ENCODE measurements around the gene GNAI2. TPM values are rescaled to one million over a fixed set of nuclear protein-coding genes. Genes with fewer than 3 reads are reported as not detected.
"Not testable (repeated sequence)": the region's sequence is repeated elsewhere in the genome, so short reads cannot be mapped to it uniquely, and the experiment has no call there.

Gene GNAI2
- total RNA-seq, 1 experiment from 2014 or later, result 73.8 TPM

GRCh38 chr3:50267280-50267913, 31.4 kb downstream of the GNAI2 start:
- in situ Hi-C loops (cut with HindIII; ENCODE audit: low pct_unique_long_range_greater_than_20kb, low sequenced_read_pairs), result no loop called here
- DNase-seq (ENCODE audit: low read depth, low spot score), result no peak

- DNase-seq (ENCODE audit: low read depth, low spot score), result no peak
- in situ Hi-C loops (cut with HindIII; ENCODE audit: low pct_unique_long_range_greater_than_20kb, low sequenced_read_pairs), result no loop called here
These were observed 32.3 kb downstream of the GNAI2 start for GRCh38 chr3:50268276-50268675.

- in situ Hi-C loops (cut with HindIII; ENCODE audit: low pct_unique_long_range_greater_than_20kb, low sequenced_read_pairs), result no loop called here
- no peak for DNase-seq (ENCODE audit: low read depth, low spot score)
These were observed 32.9 kb downstream of the GNAI2 start, which contains the start of gene SEMA3B for GRCh38 chr3:50268703-50269451. Gene SEMA3B (plus strand): TSS chr3:50269147. CDS start chr3:50269241, 94 bp downstream.

- in situ Hi-C loops (cut with HindIII; ENCODE audit: low pct_unique_long_range_greater_than_20kb, low sequenced_read_pairs), result no loop called here
- DNase-seq (ENCODE audit: low read depth, low spot score), result no peak
These were observed 33.5 kb downstream of the GNAI2 start for GRCh38 chr3:50269460-50269859.

- no peak for DNase-seq (ENCODE audit: low read depth, low spot score)
These were observed 34.0 kb downstream of the GNAI2 start for GRCh38 chr3:50269977-50270413.

GRCh38 chr3:50270422-50271224, 34.6 kb downstream of the GNAI2 start:
- DNase-seq (ENCODE audit: low read depth, low spot score), result no peak
- in situ Hi-C loops (cut with HindIII; ENCODE audit: low pct_unique_long_range_greater_than_20kb, low sequenced_read_pairs), result no loop called here

More at GRCh38 chr3:50269977-50270413, 34.0 kb downstream of the GNAI2 start:
- in situ Hi-C loops (cut with HindIII; ENCODE audit: low pct_unique_long_range_greater_than_20kb, low sequenced_read_pairs), result no loop called here

GRCh38 chr3:50271314-50271936, 35.4 kb downstream of the GNAI2 start:
- DNase-seq (ENCODE audit: low read depth, low spot score), result no peak
- in situ Hi-C loops (cut with HindIII; ENCODE audit: low pct_unique_long_range_greater_than_20kb, low sequenced_read_pairs), result no loop called here

- in situ Hi-C loops (cut with HindIII; ENCODE audit: low pct_unique_long_range_greater_than_20kb, low sequenced_read_pairs), result not testable (repeated sequence)
These were observed 36.5 kb downstream of the GNAI2 start for GRCh38 chr3:50272538-50272910.

GRCh38 chr3:50272911-50273688, 37.1 kb downstream of the GNAI2 start:
- peak; percentile 82 for DNase-seq (ENCODE audit: low read depth, low spot score)
- in situ Hi-C loops (cut with HindIII; ENCODE audit: low pct_unique_long_range_greater_than_20kb, low sequenced_read_pairs), result no loop called here

More at GRCh38 chr3:50272538-50272910, 36.5 kb downstream of the GNAI2 start:
- not testable (repeated sequence) for DNase-seq (ENCODE audit: low read depth, low spot score)

GRCh38 chr3:50273689-50274065, 37.7 kb downstream of the GNAI2 start:
- in situ Hi-C loops (cut with HindIII; ENCODE audit: low pct_unique_long_range_greater_than_20kb, low sequenced_read_pairs), result no loop called here
- DNase-seq (ENCODE audit: low read depth, low spot score), result no peak

- in situ Hi-C loops (cut with HindIII; ENCODE audit: low pct_unique_long_range_greater_than_20kb, low sequenced_read_pairs), result no loop called here
- peak; percentile 73 for DNase-seq (ENCODE audit: low read depth, low spot score)
These were observed 38.5 kb downstream of the GNAI2 start for GRCh38 chr3:50274371-50275104.

- in situ Hi-C loops (cut with HindIII; ENCODE audit: low pct_unique_long_range_greater_than_20kb, low sequenced_read_pairs), result no loop called here
- no peak for DNase-seq (ENCODE audit: low read depth, low spot score)
These were observed 39.4 kb downstream of the GNAI2 start for GRCh38 chr3:50275141-50275995.

- in situ Hi-C loops (cut with HindIII; ENCODE audit: low pct_unique_long_range_greater_than_20kb, low sequenced_read_pairs), result no loop called here
- DNase-seq (ENCODE audit: low read depth, low spot score), result no peak
These were observed 40.2 kb downstream of the GNAI2 start for GRCh38 chr3:50275996-50276761.

- DNase-seq (ENCODE audit: low read depth, low spot score), result no peak
- in situ Hi-C loops (cut with HindIII; ENCODE audit: low pct_unique_long_range_greater_than_20kb, low sequenced_read_pairs), result no loop called here
These were observed 40.7 kb downstream of the GNAI2 start for GRCh38 chr3:50276762-50277101.
